CD4-positive, alpha-beta T cell (primary cell): ENCODE results near the gene HADHB. TPM values are rescaled to one million over a fixed set of nuclear protein-coding genes. Genes with fewer than 3 reads are reported as not detected.
"Not testable (repeated sequence)": the region's sequence is repeated elsewhere in the genome, so short reads cannot be mapped to it uniquely, and the experiment has no call there.

Experiments
- ATAC-seq: fragments of 200-7000 bp; cut with Tn5 transposase; one replicate; pipeline ENCODE4 v1.10.0; 2022; ENCODE audit warnings: mild to moderate bottlenecking; ENCODE audit not compliant: poor library complexity
- CTCF ChIA-PET: fragments of 350-600 bp; sonication (Branson Sonifier 250); formaldehyde crosslinking; loops from one replicate; lab custom pipeline; 2021; ENCODE audit warnings: antibody characterized with exemption, inconsistent platforms; lab: Charles Lee
- POLR2A ChIA-PET: fragments of 350-600 bp; sonication (Branson Sonifier 250); formaldehyde crosslinking; loops from one replicate; lab custom pipeline; 2021; ENCODE audit warnings: antibody characterized with exemption, inconsistent platforms; lab: Charles Lee
- DNase-seq, 14 experiments: peaks; one replicate each; pipeline ENCODE4 v3.0.0-alpha.2; 2013 to 2020; ENCODE audit warnings: mixed read lengths in 2 of 14
- H3K27ac ChIP-seq, 2 donors: one replicate each; pipeline versions ENCODE4 v1.5.1 to v1.7.0; 2013; ENCODE audit warnings: low read length in 2 of 2, low read depth in 1 of 2, mild to moderate bottlenecking in 1 of 2
- H3K27me3 ChIP-seq, 2 experiments: 1 replicate in 1 of 2; 2 replicates in 1 of 2; pipeline versions ENCODE4 v1.6.1 to v1.7.0; 2013; ENCODE audit warnings: low read length in 2 of 2, control low read depth in 1 of 2, mild to moderate bottlenecking in 1 of 2, moderate library complexity in 1 of 2; ENCODE audit not compliant: insufficient read depth in 2 of 2, control insufficient read depth in 1 of 2
- H3K36me3 ChIP-seq: one replicate; pipeline ENCODE4 v1.6.1; 2013; ENCODE audit warnings: low read length, control low read depth; ENCODE audit not compliant: insufficient read depth
- H3K4me1 ChIP-seq: one replicate; pipeline ENCODE4 v1.6.1; 2013; ENCODE audit warnings: low read length, control low read depth; ENCODE audit not compliant: insufficient read depth
- H3K4me3 ChIP-seq: one replicate; pipeline ENCODE4 v1.5.1; 2013; ENCODE audit warnings: mild to moderate bottlenecking, low read length, moderate library complexity
- H3K9me3 ChIP-seq, 2 experiments: 1 replicate in 1 of 2; 2 replicates in 1 of 2; pipeline versions ENCODE4 v1.6.1 to v1.7.0; 2013; ENCODE audit warnings: low read length in 2 of 2, mild to moderate bottlenecking in 2 of 2, control low read depth in 1 of 2, moderate library complexity in 1 of 2; ENCODE audit not compliant: control insufficient read depth in 1 of 2, insufficient read depth in 1 of 2
- H3K27ac Mint-ChIP-seq: one replicate; pipeline ENCODE4 v1.8.0; 2020; ENCODE audit warnings: mixed read lengths
- H3K27me3 Mint-ChIP-seq: one replicate; pipeline ENCODE4 v1.8.0; 2021; ENCODE audit warnings: mixed read lengths
- H3K36me3 Mint-ChIP-seq: one replicate; pipeline ENCODE4 v1.8.0; 2021; ENCODE audit warnings: low read depth, mixed read lengths
- H3K4me1 Mint-ChIP-seq: one replicate; pipeline ENCODE4 v1.8.0; 2021; ENCODE audit warnings: low read depth, mixed read lengths
- H3K4me3 Mint-ChIP-seq: one replicate; pipeline ENCODE4 v1.8.0; 2020; ENCODE audit warnings: mild to moderate bottlenecking, mixed read lengths
- H3K9me3 Mint-ChIP-seq: one replicate; pipeline ENCODE4 v1.8.0; 2020; ENCODE audit warnings: mixed read lengths
- CTCF ChIP-seq: fragments of 200-600 bp; IDR thresholded peaks from one replicate; pipeline ENCODE4 v1.8.0; 2022; ENCODE audit warnings: antibody characterized with exemption, mild to moderate bottlenecking
- intact Hi-C, 2 experiments: fragments of 100-400 bp; cut with DNase I in 1 of 2; cut with micrococcal nuclease in 1 of 2; formaldehyde crosslinking; loops; one replicate each; pipeline versions ENCODE4 v1.15.1 to v1.9.0; 2023 to 2025; cut with DNase I, micrococcal nuclease
- total RNA-seq, 174 experiments: library from RNA in 2 of 174; stranded (reverse) in 2 of 174; gene quantifications; one replicate each; pipeline ENCODE4 v1.2.3 and lab custom pipeline; 2021 to 2026

The HADHB gene
- total RNA-seq, 2 experiments from 2014 or later = 25.2 to 30.3 TPM

GRCh38 chr2:26268213-26268612 lies 23.5 kb downstream of the HADHB start:
- Mint-ChIP-seq H3K4me1 (no peaks in the 10 kb centered on the region), H3K9me3 (no peaks in the 10 kb centered on the region), H3K36me3 (peaks cover 33% of the 10 kb centered on the region), H3K27ac (no peak overlapping the region), H3K27me3 (no peaks in the 10 kb centered on the region), H3K4me3 (no peak overlapping the region)
- H3K36me3 ChIP-seq = peaks cover 18% of the 10 kb centered on the region
- no peak for TF ChIP-seq CTCF
- intact Hi-C loops = no loop called here
- POLR2A ChIA-PET = no interaction called here
- DNase-seq (no peak), ATAC-seq (no peak)
- H3K27ac ChIP-seq = no peak overlapping the region
- no peaks in the 10 kb centered on the region for H3K27me3 ChIP-seq
- H3K9me3 ChIP-seq = no peaks in the 10 kb centered on the region
- H3K4me1 ChIP-seq = no peaks in the 10 kb centered on the region
- no peak overlapping the region for H3K4me3 ChIP-seq
- CTCF ChIA-PET = interaction anchor here (1.6 kb wide), 1 partner anchor 12 kb away, joined by 3 read pairs; no protein-coding TSS in a partner anchor

GRCh38 chr2:26268670-26269385 lies 24.1 kb downstream of the HADHB start:
- H3K27me3 ChIP-seq, H3K4me1 ChIP-seq, ATAC-seq, H3K4me3 ChIP-seq, DNase-seq, POLR2A ChIA-PET, H3K27ac ChIP-seq, H3K9me3 Mint-ChIP-seq, H3K27me3 Mint-ChIP-seq, H3K4me1 Mint-ChIP-seq, H3K9me3 ChIP-seq, H3K4me3 Mint-ChIP-seq, intact Hi-C loops, H3K27ac Mint-ChIP-seq: not testable (repeated sequence)
- CTCF ChIA-PET = interaction anchor here (1.6 kb wide), 1 partner anchor 12 kb away, joined by 3 read pairs; no protein-coding TSS in a partner anchor
- H3K36me3 Mint-ChIP-seq = peaks cover 32% of the 10 kb centered on the region
- H3K36me3 ChIP-seq = peaks cover 13% of the 10 kb centered on the region

- no peak for ATAC-seq
These were observed 24.9 kb downstream of the HADHB start for GRCh38 chr2:26269571-26270158.

More at GRCh38 chr2:26269571-26270158, 24.9 kb downstream of the HADHB start:
- Mint-ChIP-seq H3K4me1 (no peaks in the 10 kb centered on the region), H3K27ac (peak overlapping the region; percentile 30), H3K27me3 (no peaks in the 10 kb centered on the region), H3K9me3 (no peaks in the 10 kb centered on the region), H3K36me3 (peaks cover 35% of the 10 kb centered on the region), H3K4me3 (no peak overlapping the region)
- peak in 2 of 14 experiments; percentile 8 to 23 for DNase-seq
- Histone ChIP-seq H3K27ac (no peak overlapping the region), H3K9me3 (no peaks in the 10 kb centered on the region), H3K4me1 (no peaks in the 10 kb centered on the region), H3K36me3 (peaks cover 14% of the 10 kb centered on the region), H3K4me3 (no peak overlapping the region), H3K27me3 (no peaks in the 10 kb centered on the region)
- CTCF ChIA-PET = no interaction called here
- intact Hi-C loops = no loop called here
- no peak for TF ChIP-seq CTCF
- POLR2A ChIA-PET = no interaction called here
